Stimulated activated CD4-positive, alpha-beta T cell treated with anti-CD3 and anti-CD28 coated beads, TNF-alpha, amount 100 ng/mL, for 4 hours (primary cell): Measurements from ENCODE around the gene TMEM165.

Experiments used
- DNase-seq, 3 experiments: peaks; one replicate each; pipeline ENCODE4 v3.0.0-alpha.2; 2020; ENCODE audit warnings: low read depth in 3 of 3

TMEM165 gene

GRCh38 chr4:55367084-55367722, 28.6 kb upstream of the TMEM165 start:
- no peak for DNase-seq

GRCh38 chr4:55369968-55370367, 25.8 kb upstream of the TMEM165 start:
- DNase-seq, result no peak

- no peak for DNase-seq
These were observed 23.5 kb upstream of the TMEM165 start for GRCh38 chr4:55372259-55372658.

GRCh38 chr4:55373461-55373860, 22.3 kb upstream of the TMEM165 start:
- DNase-seq, result no peak

- no peak for DNase-seq
These were observed 19.1 kb upstream of the TMEM165 start for GRCh38 chr4:55376698-55377097.

GRCh38 chr4:55378617-55379467, 16.9 kb upstream of the TMEM165 start:
- no peak for DNase-seq

- no peak for DNase-seq
These were observed 15.2 kb upstream of the TMEM165 start for GRCh38 chr4:55380576-55380975.

- DNase-seq, result no peak
These were observed 14.3 kb upstream of the TMEM165 start for GRCh38 chr4:55381502-55381901.

GRCh38 chr4:55382488-55383003, 13.2 kb upstream of the TMEM165 start:
- DNase-seq, result no peak

GRCh38 chr4:55385201-55385649, 10.5 kb upstream of the TMEM165 start:
- no peak for DNase-seq

GRCh38 chr4:55386073-55386472, 9.7 kb upstream of the TMEM165 start:
- no peak for DNase-seq

GRCh38 chr4:55386840-55387239, 8.9 kb upstream of the TMEM165 start:
- DNase-seq, result no peak

GRCh38 chr4:55393461-55394320, 2.1 kb upstream of the TMEM165 start:
- DNase-seq, result no peak

- DNase-seq, result no peak
These were observed 584 bp upstream of the TMEM165 start for GRCh38 chr4:55395218-55395528.

- DNase-seq, result peak in 2 of 3 experiments; percentile 2 to 19
These were observed 760 bp downstream of the TMEM165 start for GRCh38 chr4:55396308-55397125.

- no peak for DNase-seq
These were observed 1.3 kb downstream of the TMEM165 start for GRCh38 chr4:55397126-55397436.

- DNase-seq, result no peak
These were observed 2.0 kb downstream of the TMEM165 start for GRCh38 chr4:55397520-55398321.

GRCh38 chr4:55398461-55398860, 2.7 kb downstream of the TMEM165 start:
- no peak for DNase-seq

GRCh38 chr4:55398966-55399365, 3.2 kb downstream of the TMEM165 start:
- DNase-seq, result no peak

GRCh38 chr4:55399581-55399980, 3.8 kb downstream of the TMEM165 start:
- no peak for DNase-seq

- no peak for DNase-seq
These were observed 9.3 kb downstream of the TMEM165 start for GRCh38 chr4:55405073-55405472.
